ENCODE results near the gene LRRFIP2.

Gene LRRFIP2

GRCh38 chr3:37137516-37137915, 36.9 kb downstream of the LRRFIP2 start:
- Histone ChIP-seq H3K36me3 (ENCODE audit: insufficient read depth, low read length) (peaks cover 7% of the 10 kb centered on the region; the same call in 1 of the 2 replicates), H2AFZ (ENCODE audit: low read length) (no peak overlapping the region), H3F3A (ENCODE audit: low read depth) (no peaks in the 10 kb centered on the region), H3K27me3 (ENCODE audit: insufficient read depth, low read length, poor library complexity, severe bottlenecking) (no peaks in the 10 kb centered on the region), H3K79me2 (ENCODE audit: insufficient read depth, low read length) (peaks cover 7% of the 10 kb centered on the region; the same call in 1 of the 2 replicates), H3K9ac (ENCODE audit: low read depth, low read length, poor library complexity, severe bottlenecking) (no peak overlapping the region), H3K9me2 (replicated peaks; ENCODE audit: low read depth, low read length) (no peaks in the 10 kb centered on the region), H3K9me3 (ENCODE audit: insufficient read depth, low read depth, low read length) (no peaks in the 10 kb centered on the region), H3K4me3 (ENCODE audit: low read length, poor library complexity, severe bottlenecking) (no peak overlapping the region), H3K4me2 (ENCODE audit: low read depth, low read length, poor library complexity, severe bottlenecking) (no peak overlapping the region), H4K20me1 (ENCODE audit: insufficient read depth, low read length, poor library complexity, severe bottlenecking) (no peaks in the 10 kb centered on the region), H3K4me1 (ENCODE audit: insufficient read depth, low read length, poor library complexity, severe bottlenecking) (no peaks in the 10 kb centered on the region)
- TF ChIP-seq CTCF (conservative IDR thresholded peaks at IDR 0.05; ENCODE audit: low read length) (no peak), EZH2phosphoT487 (IDR thresholded peaks at IDR 0.05; ENCODE audit: borderline replicate concordance) (no peak)

- no peaks in the 10 kb centered on the region for H4K20me1 ChIP-seq (ENCODE audit: insufficient read depth, low read length, poor library complexity, severe bottlenecking)
- H2AFZ ChIP-seq (ENCODE audit: low read length): no peak overlapping the region
- H3K27me3 ChIP-seq (ENCODE audit: insufficient read depth, low read length, poor library complexity, severe bottlenecking): no peaks in the 10 kb centered on the region
- H3K36me3 ChIP-seq (ENCODE audit: insufficient read depth, low read length): no peaks in the 10 kb centered on the region
- TF ChIP-seq CTCF (conservative IDR thresholded peaks at IDR 0.05; ENCODE audit: low read length): no peak
- TF ChIP-seq EZH2phosphoT487 (IDR thresholded peaks at IDR 0.05; ENCODE audit: borderline replicate concordance): no peak
- H3K4me1 ChIP-seq (ENCODE audit: insufficient read depth, low read length, poor library complexity, severe bottlenecking): peaks cover 7% of the 10 kb centered on the region
- H3F3A ChIP-seq (ENCODE audit: low read depth): no peaks in the 10 kb centered on the region
- no peak overlapping the region for H3K4me2 ChIP-seq (ENCODE audit: low read depth, low read length, poor library complexity, severe bottlenecking)
- H3K9me3 ChIP-seq (ENCODE audit: insufficient read depth, low read depth, low read length): no peaks in the 10 kb centered on the region
- H3K9me2 ChIP-seq (replicated peaks; ENCODE audit: low read depth, low read length): no peaks in the 10 kb centered on the region
- H3K9ac ChIP-seq (ENCODE audit: low read depth, low read length, poor library complexity, severe bottlenecking): no peak overlapping the region
- H3K4me3 ChIP-seq (ENCODE audit: low read length, poor library complexity, severe bottlenecking): no peak overlapping the region
- H3K79me2 ChIP-seq (ENCODE audit: insufficient read depth, low read length): peaks cover 7% of the 10 kb centered on the region; the same call in 1 of the 2 replicates
These were observed 38.3 kb downstream of the LRRFIP2 start for GRCh38 chr3:37136067-37136466.

- H3K79me2 ChIP-seq (ENCODE audit: insufficient read depth, low read length): peaks cover 7% of the 10 kb centered on the region; the same call in 1 of the 2 replicates
- no peak overlapping the region for H3K4me2 ChIP-seq (ENCODE audit: low read depth, low read length, poor library complexity, severe bottlenecking)
- H3F3A ChIP-seq (ENCODE audit: low read depth): no peaks in the 10 kb centered on the region
These were observed 38.8 kb downstream of the LRRFIP2 start for GRCh38 chr3:37135561-37135960.

More at GRCh38 chr3:37135561-37135960, 38.8 kb downstream of the LRRFIP2 start:
- Histone ChIP-seq H3K27me3 (ENCODE audit: insufficient read depth, low read length, poor library complexity, severe bottlenecking) (no peaks in the 10 kb centered on the region), H4K20me1 (ENCODE audit: insufficient read depth, low read length, poor library complexity, severe bottlenecking) (no peaks in the 10 kb centered on the region), H3K9me3 (ENCODE audit: insufficient read depth, low read depth, low read length) (no peaks in the 10 kb centered on the region), H3K36me3 (ENCODE audit: insufficient read depth, low read length) (no peaks in the 10 kb centered on the region), H3K4me1 (ENCODE audit: insufficient read depth, low read length, poor library complexity, severe bottlenecking) (peaks cover 9% of the 10 kb centered on the region), H3K4me3 (ENCODE audit: low read length, poor library complexity, severe bottlenecking) (no peak overlapping the region), H2AFZ (ENCODE audit: low read length) (no peak overlapping the region), H3K9me2 (replicated peaks; ENCODE audit: low read depth, low read length) (no peaks in the 10 kb centered on the region), H3K9ac (ENCODE audit: low read depth, low read length, poor library complexity, severe bottlenecking) (no peak overlapping the region)
- no peak for TF ChIP-seq EZH2phosphoT487 (IDR thresholded peaks at IDR 0.05; ENCODE audit: borderline replicate concordance)
- no peak for TF ChIP-seq CTCF (conservative IDR thresholded peaks at IDR 0.05; ENCODE audit: low read length)

All from Loucy (cell line).